PC-3 (cell line): ENCODE measurements around the gene TMEM184B.

ENCODE experiments used
- CTCF ChIP-seq: fragments of 300-600 bp; sonication (generic); conservative IDR thresholded peaks from 2 replicates; pipeline ENCODE4 v1.5.1; 2017; ENCODE audit warnings: antibody characterized with exemption, low read depth, mild to moderate bottlenecking, low read length
- EZH2 ChIP-seq: fragments of 300-600 bp; sonication (generic); IDR thresholded peaks from one replicate; pipeline ENCODE4 v1.6.1; 2017; ENCODE audit warnings: antibody characterized with exemption, mild to moderate bottlenecking, low read length; ENCODE audit not compliant: unreplicated experiment

GRCh38 chr22:38201371-38201710, 71.5 kb downstream of the TMEM184B start:
- TF ChIP-seq CTCF (no peak), EZH2 (no peak)
